ENCODE data around the gene AK1. TPM values are rescaled to one million over a fixed set of nuclear protein-coding genes. Genes with fewer than 3 reads are reported as not detected.

AK1 gene
- total and polyA plus RNA-seq, 9 of the 15 experiments (the other 6 are each of a cell fraction or from before 2014, with no cell fraction given): 10.1 to 71.8 (median 39.0) TPM

DNA sequence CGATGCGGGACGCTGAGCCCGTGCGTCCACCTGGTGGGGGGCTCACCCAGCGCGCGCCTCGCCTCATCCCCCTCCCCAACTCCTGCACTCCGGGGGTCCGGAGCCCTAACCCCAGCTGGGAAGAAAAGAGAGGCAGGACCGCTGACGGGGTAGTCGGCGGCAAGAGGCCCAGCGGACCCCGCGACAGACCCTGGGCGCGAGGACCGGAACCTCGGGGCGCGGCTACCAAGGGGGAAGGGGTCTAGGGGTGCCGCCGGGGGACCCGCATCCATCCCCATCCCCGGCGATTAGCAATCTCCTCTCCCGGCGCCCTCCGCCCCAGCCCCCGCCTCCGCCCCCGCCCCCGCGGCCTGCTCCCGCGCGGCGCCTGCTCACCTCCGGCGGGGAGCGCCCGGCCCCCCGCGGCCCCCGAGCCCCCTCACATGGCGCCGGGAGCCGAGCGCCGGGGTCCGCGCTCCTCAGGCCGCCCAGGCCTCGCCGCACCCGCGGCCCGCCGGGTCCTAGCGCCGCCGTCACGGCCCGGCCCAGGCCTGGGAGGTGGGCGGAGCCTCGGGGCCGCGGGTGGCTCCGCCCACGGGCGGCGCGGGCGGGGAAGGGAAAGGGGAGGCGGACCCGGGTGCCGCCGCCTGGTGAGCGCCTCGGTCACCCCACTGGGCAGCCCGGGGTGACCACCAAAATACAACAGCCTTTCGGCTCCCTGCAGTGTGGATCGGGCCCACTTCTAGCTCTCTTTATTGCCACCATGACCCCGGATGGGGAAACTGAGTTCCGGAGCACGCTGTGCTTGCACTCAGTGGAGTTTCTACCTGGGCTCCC lies 21.9 kb upstream of the AK1 start, which contains the start of gene ST6GALNAC6 (continued):
- TF ChIP-seq MYC (IDR thresholded peaks at IDR 0.05; ENCODE audit: low read depth, low read length) (peak; percentile 55; the same call in 1 of the 2 replicates), MYC (CRISPR knock-in tag; IDR thresholded peaks at IDR 0.05; ENCODE audit: borderline replicate concordance, low read depth) (no peak), TBP (optimal IDR thresholded peaks at IDR 0.05; ENCODE audit: low read depth, low read length) (peak; percentile 37), CBX1 (IDR thresholded peaks at IDR 0.05; ENCODE audit: low read depth) (no peak), TEAD4 (IDR thresholded peaks at IDR 0.05; ENCODE audit: low read length) (no peak), TEAD4 (CRISPR knock-in tag; IDR thresholded peaks at IDR 0.05; ENCODE audit: borderline replicate concordance) (no peak), GABPB1 (CRISPR knock-in tag; IDR thresholded peaks at IDR 0.05) (no peak), ZNF584 (CRISPR knock-in tag; IDR thresholded peaks at IDR 0.05; ENCODE audit: low read depth) (no peak), CCNT2 (IDR thresholded peaks at IDR 0.05; ENCODE audit: borderline replicate concordance, extremely low read depth, insufficient read length, low read depth, low read length) (peak; percentile 82), MTA3 (IDR thresholded peaks at IDR 0.05; ENCODE audit: borderline replicate concordance) (peak; percentile 22; the same call in 1 of the 2 replicates), RBFOX2 (IDR thresholded peaks at IDR 0.05; ENCODE audit: low read depth, low read length) (peak; percentile 71), EGR1 (conservative IDR thresholded peaks at IDR 0.05) (peak; percentile 67), YY1 (IDR thresholded peaks at IDR 0.05; ENCODE audit: borderline replicate concordance in 1 of 3, control insufficient read depth in 1 of 3, extremely low read depth in 1 of 3, insufficient read depth in 3 of 3, insufficient read length in 1 of 3, insufficient replicate concordance in 2 of 3, low read depth in 1 of 3, low read length in 2 of 3) (peak in 1 of 3 experiments; percentile 70), ZC3H8 (IDR thresholded peaks at IDR 0.05) (no peak), FIP1L1 (IDR thresholded peaks at IDR 0.05; ENCODE audit: low read depth, low read length, poor library complexity, severe bottlenecking) (peak; percentile 89), CBX5 (IDR thresholded peaks at IDR 0.05; ENCODE audit: borderline replicate concordance, low read depth) (no peak), CTBP1 (IDR thresholded peaks at IDR 0.05; ENCODE audit: borderline replicate concordance) (peak; percentile 37), RB1 (IDR thresholded peaks at IDR 0.05; ENCODE audit: low read depth) (peak; percentile 92), HMGN3 (IDR thresholded peaks at IDR 0.05; ENCODE audit: borderline replicate concordance, extremely low read depth, insufficient read length, low read depth, low read length) (peak; percentile 78), THRA (IDR thresholded peaks at IDR 0.05) (no peak)
- TF ChIP-seq, protein P1, sequence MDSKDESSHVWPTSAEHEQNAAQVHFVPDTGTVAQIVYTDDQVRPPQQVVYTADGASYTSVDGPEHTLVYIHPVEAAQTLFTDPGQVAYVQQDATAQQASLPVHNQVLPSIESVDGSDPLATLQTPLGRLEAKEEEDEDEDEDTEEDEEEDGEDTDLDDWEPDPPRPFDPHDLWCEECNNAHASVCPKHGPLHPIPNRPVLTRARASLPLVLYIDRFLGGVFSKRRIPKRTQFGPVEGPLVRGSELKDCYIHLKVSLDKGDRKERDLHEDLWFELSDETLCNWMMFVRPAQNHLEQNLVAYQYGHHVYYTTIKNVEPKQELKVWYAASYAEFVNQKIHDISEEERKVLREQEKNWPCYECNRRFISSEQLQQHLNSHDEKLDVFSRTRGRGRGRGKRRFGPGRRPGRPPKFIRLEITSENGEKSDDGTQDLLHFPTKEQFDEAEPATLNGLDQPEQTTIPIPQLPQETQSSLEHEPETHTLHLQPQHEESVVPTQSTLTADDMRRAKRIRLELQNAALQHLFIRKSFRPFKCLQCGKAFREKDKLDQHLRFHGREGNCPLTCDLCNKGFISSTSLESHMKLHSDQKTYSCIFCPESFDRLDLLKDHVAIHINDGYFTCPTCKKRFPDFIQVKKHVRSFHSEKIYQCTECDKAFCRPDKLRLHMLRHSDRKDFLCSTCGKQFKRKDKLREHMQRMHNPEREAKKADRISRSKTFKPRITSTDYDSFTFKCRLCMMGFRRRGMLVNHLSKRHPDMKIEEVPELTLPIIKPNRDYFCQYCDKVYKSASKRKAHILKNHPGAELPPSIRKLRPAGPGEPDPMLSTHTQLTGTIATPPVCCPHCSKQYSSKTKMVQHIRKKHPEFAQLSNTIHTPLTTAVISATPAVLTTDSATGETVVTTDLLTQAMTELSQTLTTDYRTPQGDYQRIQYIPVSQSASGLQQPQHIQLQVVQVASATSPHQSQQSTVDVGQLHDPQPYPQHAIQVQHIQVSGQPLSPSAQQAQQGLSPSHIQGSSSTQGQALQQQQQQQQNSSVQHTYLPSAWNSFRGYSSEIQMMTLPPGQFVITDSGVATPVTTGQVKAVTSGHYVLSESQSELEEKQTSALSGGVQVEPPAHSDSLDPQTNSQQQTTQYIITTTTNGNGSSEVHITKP (IDR thresholded peaks at IDR 0.05; ENCODE audit: partially characterized antibody): no peak
